Measurements from ENCODE around the gene TFF2. TPM values are rescaled to one million over a fixed set of nuclear protein-coding genes. Genes with fewer than 3 reads are reported as not detected.

The TFF2 gene
- total RNA-seq: not detected in 2 replicates

DNA sequence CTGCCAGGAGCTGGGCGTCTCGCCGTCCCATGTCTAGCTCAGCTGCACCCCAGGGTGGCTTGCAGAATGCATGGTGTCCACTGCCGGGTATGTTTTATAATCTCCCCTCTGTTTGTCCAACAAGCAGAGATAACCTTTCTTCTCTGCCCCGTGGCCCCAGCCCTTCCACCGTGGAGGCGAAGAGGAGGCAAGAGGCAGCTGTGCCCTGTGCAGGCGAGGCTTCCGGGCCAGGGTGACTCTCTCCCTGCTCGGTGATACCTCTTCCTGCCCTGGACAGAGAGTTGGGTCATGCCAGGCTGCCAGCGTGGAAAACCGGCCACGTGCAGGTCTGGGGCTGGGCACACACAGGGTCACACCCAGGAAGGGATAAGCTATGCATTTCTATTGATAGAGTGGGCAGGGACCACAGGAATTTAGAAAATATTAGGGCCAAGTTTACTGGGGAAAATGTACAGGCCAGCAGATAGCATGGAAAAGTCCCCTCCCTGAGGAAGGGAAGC lies at the start of gene TFF2:
TFF2 (minus strand) TSS at position 68 of the 500 bp plus-strand sequence; CDS start at position 31, 37 bp downstream.

DNA sequence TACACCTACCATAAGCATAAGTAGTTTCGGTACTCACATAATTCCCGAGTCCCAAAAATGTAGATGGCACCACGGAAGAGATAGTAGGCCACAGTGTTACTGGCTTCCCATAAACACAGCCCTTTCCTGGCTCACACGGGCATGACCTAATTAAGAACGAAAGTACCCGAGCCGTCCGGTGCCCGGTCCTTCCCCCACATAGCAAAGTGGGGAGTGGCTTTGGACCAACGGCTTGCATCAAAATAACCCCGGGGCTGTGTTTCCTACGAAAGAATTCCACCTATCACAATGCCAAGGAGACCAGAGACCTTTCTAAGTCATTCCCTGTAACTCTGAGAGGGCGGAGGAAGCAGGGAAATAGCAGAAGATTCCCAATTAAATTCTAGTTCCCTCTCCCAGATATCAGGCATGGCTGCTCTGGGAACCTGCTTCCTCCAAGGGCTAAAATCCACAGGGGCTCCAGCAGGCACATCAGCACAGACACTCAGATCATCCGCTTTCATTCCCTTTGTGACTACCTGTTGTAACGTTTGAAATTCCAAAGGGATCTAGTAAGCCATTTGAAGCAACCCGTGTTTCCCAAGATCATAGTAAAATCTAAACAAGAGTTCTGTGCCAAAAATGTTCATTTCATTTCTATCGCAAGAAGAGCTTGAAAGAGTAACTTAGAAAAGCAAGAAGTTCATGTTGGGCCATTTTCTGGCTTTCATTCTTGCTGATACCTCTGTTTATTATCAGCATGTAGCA lies 45.3 kb upstream of the TFF2 start, which contains the start of gene TMPRSS3:
TMPRSS3 (minus strand) TSS at position 148 of the 747 bp plus-strand sequence. CDS start 635 bp downstream, outside the sequence.

GRCh38 chr21:42366292-42367010 lies 15.7 kb upstream of the TFF2 start, which contains the start of gene TFF1:
TSS of gene TFF1 (minus strand) at chr21:42366535. CDS start at chr21:42366495, 40 bp downstream.

DNA sequence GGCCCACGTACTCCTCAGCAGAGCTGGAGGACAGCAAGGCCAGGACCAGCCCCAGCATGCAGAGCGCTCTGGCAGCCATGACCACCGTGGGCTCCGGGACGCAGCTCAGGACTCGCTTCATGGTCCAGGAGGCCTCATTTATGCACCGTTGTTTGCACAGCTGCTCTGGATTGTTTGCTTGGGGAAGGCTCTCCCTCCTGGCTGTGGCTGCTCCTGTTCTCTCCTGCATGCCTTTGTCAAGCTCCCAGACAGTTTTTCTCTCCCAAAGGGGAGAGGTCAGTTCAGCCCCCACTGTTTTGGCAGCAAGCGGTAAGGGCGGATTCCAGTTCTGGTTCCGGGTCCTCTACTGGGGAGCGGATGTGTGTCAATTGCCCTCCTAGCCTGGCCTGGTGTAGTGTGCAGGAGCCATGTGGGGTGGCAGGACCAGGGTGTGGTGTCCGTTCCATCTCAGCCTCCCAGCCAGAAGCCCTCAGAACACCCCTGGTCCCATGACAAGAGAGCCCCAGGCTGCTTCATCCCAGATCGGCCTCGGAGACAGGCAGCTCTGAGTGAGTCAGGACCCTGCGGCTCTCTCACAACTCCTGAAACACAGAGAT lies 35.4 kb downstream of the TFF2 start, which contains the start of gene TFF3:
TFF3 (minus strand) TSS at position 114 of the 596 bp plus-strand sequence; CDS start at position 79, 35 bp downstream.

Other genes with a start within 250 kb of the TFF2 start
- gene ABCG1, start 131.9 kb downstream of the TFF2 start, total RNA-seq: 17.7 and 19.0 TPM in 2 replicates
- 0.27 TPM in 1 of 2 replicates, not detected in the other for gene TFF3, start 35.6 kb downstream of the TFF2 start, total RNA-seq
- gene TFF1, start 15.5 kb upstream of the TFF2 start, total RNA-seq: not detected in 2 replicates
- gene TMPRSS3, start 45.1 kb upstream of the TFF2 start, total RNA-seq: not detected in 2 replicates
- gene UBASH3A, start 52.9 kb upstream of the TFF2 start, total RNA-seq: not detected in 2 replicates
- 0.13 TPM in 1 of 2 replicates, not detected in the other for gene RSPH1, start 145.2 kb upstream of the TFF2 start, total RNA-seq
- 6.1 and 9.4 TPM in 2 replicates for gene SLC37A1, start 162.9 kb upstream of the TFF2 start, total RNA-seq